KBM-7 (cell line): ENCODE data around the gene PLXDC2.

Source experiments
- DNase-seq: peaks from one replicate; pipeline ENCODE4 v3.0.0-alpha.2; 2015
- in situ Hi-C: fragments of 300-500 bp; cut with MboI; formaldehyde crosslinking; loops from 2 replicates; pipeline ENCODE4 v1.14.3; 2020; ENCODE audit warnings: low sequenced_read_pairs, low pct_unique_long_range_greater_than_20kb, mixed read lengths

PLXDC2 gene

DNA sequence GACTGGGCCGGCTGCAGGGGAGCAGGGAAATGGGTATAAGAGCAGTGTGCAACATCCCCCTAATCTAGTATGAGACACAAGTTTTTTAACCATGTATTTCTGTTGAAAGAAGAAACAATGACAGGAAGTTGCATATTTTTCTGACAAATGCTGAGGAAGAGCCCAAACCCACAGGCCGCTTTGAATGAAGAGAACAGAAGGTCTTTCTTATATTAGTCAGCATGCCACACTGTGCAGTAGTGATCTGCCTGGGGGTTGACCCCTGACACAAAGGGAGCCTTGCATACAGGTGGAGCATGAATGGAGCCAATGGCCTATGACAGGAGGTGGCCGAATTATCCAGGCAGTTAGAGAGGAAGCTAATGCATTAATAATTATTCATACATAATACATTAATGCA lies 518.3 kb downstream of the PLXDC2 start:
- DNase-seq, result no peak
- in situ Hi-C loops, result no loop called here
